Spleen (tissue), 11 donors: ENCODE data around the gene ARIH2. TPM values are rescaled to one million over a fixed set of nuclear protein-coding genes. Genes with fewer than 3 reads are reported as not detected.

Source experiments
- DNase-seq: peaks from one replicate; pipeline ENCODE4 v3.0.0-alpha.2; 2020
- H3K27ac ChIP-seq, 8 donors: fragments of 200-600 bp; sonication (generic) in 7 of 8; 1 replicate in 4 of 8; 2 replicates in 4 of 8; pipeline versions ENCODE4 v1.5.0 to v1.8.0; 2016 to 2021; ENCODE audit warnings: inconsistent platforms in 4 of 8, mild to moderate bottlenecking in 4 of 8, moderate library complexity in 1 of 8
- H3K27me3 ChIP-seq, 7 donors: fragments of 200-600 bp; sonication (generic) in 6 of 7; replicated peaks in 1 of 7; 1 replicate in 4 of 7; 2 replicates in 3 of 7; pipeline versions ENCODE4 v1.5.0 to v1.8.0; 2016 to 2021; ENCODE audit warnings: inconsistent platforms in 3 of 7, mild to moderate bottlenecking in 1 of 7
- H3K36me3 ChIP-seq, 6 donors: fragments of 200-600 bp; sonication (generic) in 5 of 6; 1 replicate in 4 of 6; 2 replicates in 2 of 6; pipeline versions ENCODE4 v1.5.0 to v1.8.0; 2016 to 2021; ENCODE audit warnings: inconsistent platforms in 2 of 6
- H3K4me1 ChIP-seq, 6 donors: fragments of 200-600 bp; sonication (generic) in 5 of 6; 1 replicate in 3 of 6; 2 replicates in 3 of 6; pipeline versions ENCODE4 v1.5.0 to v1.8.0; 2016 to 2021; ENCODE audit warnings: inconsistent platforms in 3 of 6
- H3K4me3 ChIP-seq, 8 donors: fragments of 200-600 bp; sonication (generic) in 7 of 8; 1 replicate in 4 of 8; 2 replicates in 4 of 8; pipeline versions ENCODE4 v1.5.0 to v1.8.0; 2016 to 2021; ENCODE audit warnings: inconsistent platforms in 4 of 8, mild to moderate bottlenecking in 4 of 8, moderate library complexity in 2 of 8
- H3K9me3 ChIP-seq, 8 donors: fragments of 200-600 bp; sonication (generic) in 7 of 8; 1 replicate in 4 of 8; 2 replicates in 4 of 8; pipeline versions ENCODE4 v1.5.0 to v1.8.0; 2016 to 2021; ENCODE audit warnings: inconsistent platforms in 4 of 8
- POLR2A ChIP-seq, 3 donors: fragments of 450-650 bp; IDR thresholded peaks; one replicate each; pipeline ENCODE4 v1.5.1; 2017; ENCODE audit warnings: antibody characterized with exemption in 3 of 3, mild to moderate bottlenecking in 1 of 3
- POLR2AphosphoS5 ChIP-seq, 3 donors: sonication (generic); formaldehyde crosslinking; IDR thresholded peaks; one replicate each; pipeline ENCODE4 v1.5.1; 2017; ENCODE audit warnings: antibody characterized with exemption in 3 of 3
- WGBS, 5 donors: extraction: QIAGEN DNeasy Blood & Tissue Kit in 3 of 5; methylation state at CpG; one replicate each; pipeline versions ENCODE4 v1.1.5 to v1.1.7; 2013 to 2018; 5-methylcytosine and 5-hydroxymethylcytosine counted together
- intact Hi-C: fragments of 100-400 bp; cut with DNase I; formaldehyde crosslinking; loops from one replicate; pipeline ENCODE4 v1.15.0; 2023; ENCODE audit warnings: low total_unique reads
- polyA plus RNA-seq, 3 donors: library from polyadenylated mRNA; stranded (reverse); fragments of 200-250 nt; gene quantifications; one replicate each; pipeline ENCODE4 v1.2.1, GENCODE V29; 2013
- total RNA-seq, 7 donors: library from RNA; depleted of rRNA in 3 of 7; stranded (reverse); fragments of >200 nt in 3 of 7; fragmentation: NEBNext Ultra II Directional in 4 of 7; extraction: Animal tissue kit (Norgen Biotek cat#: 25700) in 4 of 7; gene quantifications; one replicate each; pipeline versions ENCODE4 v1.1.0 to v1.2.1, GENCODE V29; 2016 to 2021
- TF ChIP-seq, protein P1 (sequence below), 11 experiments: fragments of 200-600 bp in 7 of 11; fragments of 450-650 bp in 4 of 11; sonication (generic) in 4 of 11; IDR thresholded peaks in 8 of 11; conservative IDR thresholded peaks in 3 of 11; 1 replicate in 7 of 11; 2 replicates in 4 of 11; pipeline versions ENCODE4 v1.4.0 to v1.8.0; 2016 to 2021; ENCODE audit warnings: antibody characterized with exemption in 11 of 11, inconsistent platforms in 4 of 11, mild to moderate bottlenecking in 1 of 11
- donor health status: healthy with polysubstance abuse.
- donor health status: DM: no; HTN: no; CAD: no; lungs with moderate emphysema.
- donor health status: DM: no; HTN: no; CAD: no.
- donor health status: Bipolar disorder and iron deficiency.
- donor health status: healthy.
- donor health status: DM: no; HTN: no; CAD: no.
- donor health status: DM: yes; HTN: yes; CAD: no.

Gene ARIH2
- total and polyA plus RNA-seq, 10 donors: 25.2 to 112 (median 94.5) TPM

DNA sequence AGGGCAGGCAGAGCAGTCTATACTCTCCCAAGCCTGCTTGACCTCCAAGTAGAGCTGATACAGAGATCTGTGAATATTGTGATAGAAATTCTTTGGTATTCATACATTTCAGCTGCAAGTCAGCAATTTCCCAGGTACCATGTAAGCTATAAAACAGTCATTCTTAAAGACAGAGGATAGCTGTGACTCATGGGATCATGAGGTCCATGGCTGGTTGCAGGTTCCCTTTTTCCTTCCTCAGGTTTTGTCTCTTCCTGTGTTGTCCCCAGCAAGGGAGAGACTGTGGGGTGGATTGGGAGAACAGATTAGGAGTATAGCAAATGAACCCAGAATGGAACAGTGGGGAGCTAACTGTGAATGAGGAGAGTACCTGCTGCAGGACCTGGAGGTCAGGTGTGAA lies 66.0 kb downstream of the ARIH2 start:
- no peak for DNase-seq
- Histone ChIP-seq H3K27ac (no peak overlapping the region), H3K9me3 (no peaks in the 10 kb centered on the region), H3K27me3 (no peaks in the 10 kb centered on the region), H3K4me3 (no peak overlapping the region), H3K36me3 (peaks cover 5 to 71% (median 56%) of the 10 kb centered on the region in 6 donors), H3K4me1 (peaks cover 12 to 21% (median 14%) of the 10 kb centered on the region in 6 donors)
- no peak for TF ChIP-seq POLR2A (IDR thresholded peaks at IDR 0.05)
- no peak for TF ChIP-seq POLR2AphosphoS5 (IDR thresholded peaks at IDR 0.05)
- TF ChIP-seq, protein P1, sequence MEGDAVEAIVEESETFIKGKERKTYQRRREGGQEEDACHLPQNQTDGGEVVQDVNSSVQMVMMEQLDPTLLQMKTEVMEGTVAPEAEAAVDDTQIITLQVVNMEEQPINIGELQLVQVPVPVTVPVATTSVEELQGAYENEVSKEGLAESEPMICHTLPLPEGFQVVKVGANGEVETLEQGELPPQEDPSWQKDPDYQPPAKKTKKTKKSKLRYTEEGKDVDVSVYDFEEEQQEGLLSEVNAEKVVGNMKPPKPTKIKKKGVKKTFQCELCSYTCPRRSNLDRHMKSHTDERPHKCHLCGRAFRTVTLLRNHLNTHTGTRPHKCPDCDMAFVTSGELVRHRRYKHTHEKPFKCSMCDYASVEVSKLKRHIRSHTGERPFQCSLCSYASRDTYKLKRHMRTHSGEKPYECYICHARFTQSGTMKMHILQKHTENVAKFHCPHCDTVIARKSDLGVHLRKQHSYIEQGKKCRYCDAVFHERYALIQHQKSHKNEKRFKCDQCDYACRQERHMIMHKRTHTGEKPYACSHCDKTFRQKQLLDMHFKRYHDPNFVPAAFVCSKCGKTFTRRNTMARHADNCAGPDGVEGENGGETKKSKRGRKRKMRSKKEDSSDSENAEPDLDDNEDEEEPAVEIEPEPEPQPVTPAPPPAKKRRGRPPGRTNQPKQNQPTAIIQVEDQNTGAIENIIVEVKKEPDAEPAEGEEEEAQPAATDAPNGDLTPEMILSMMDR (IDR thresholded peaks at IDR 0.05 in 8 of 11, conservative IDR thresholded peaks at IDR 0.05 in 3 of 11): no peak
- intact Hi-C loops: loop anchor here (5.0 kb wide), 1 partner anchor 173 kb away; no protein-coding TSS in a partner anchor

DNA sequence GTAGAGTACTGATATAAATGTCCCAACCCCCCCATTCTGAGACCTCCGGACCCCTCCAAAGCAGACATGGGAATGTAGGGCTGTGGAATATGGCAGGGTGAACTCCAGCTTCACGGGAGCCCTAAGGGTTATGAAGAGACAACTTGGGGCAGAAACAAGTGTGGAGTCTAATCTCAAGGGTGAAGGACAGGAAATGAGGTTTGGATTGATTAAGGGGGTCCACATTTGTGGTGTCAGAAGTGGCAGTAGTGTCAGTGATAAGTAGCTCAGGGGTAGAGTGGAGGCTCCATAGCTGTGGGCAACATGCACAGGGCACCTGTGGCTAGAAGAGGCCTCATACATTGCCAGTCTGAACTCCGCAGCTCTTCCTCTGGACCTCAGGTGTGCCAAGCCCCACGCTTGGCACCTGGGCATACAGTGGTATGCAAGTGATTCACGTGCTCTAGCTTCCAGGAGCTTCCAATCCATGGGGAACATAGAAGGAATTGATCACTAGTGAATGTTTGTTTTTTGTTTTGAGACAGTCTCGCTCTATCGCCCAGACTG lies 67.3 kb downstream of the ARIH2 start:
- Histone ChIP-seq H3K4me1 (peaks cover 12 to 29% (median 19%) of the 10 kb centered on the region in 6 donors), H3K9me3 (no peaks in the 10 kb centered on the region), H3K27me3 (no peaks in the 10 kb centered on the region), H3K36me3 (peaks cover 0 to 59% (median 44%) of the 10 kb centered on the region in 6 donors), H3K4me3 (no peak overlapping the region), H3K27ac (no peak overlapping the region)
- DNase-seq: no peak
- intact Hi-C loops: loop anchor here (5.0 kb wide), 1 partner anchor 171 kb away; no protein-coding TSS in a partner anchor
- 89 to 95% (median 94%) methylated on average over 7 of the region's 7 CpGs for WGBS, 5 donors
- no peak for TF ChIP-seq POLR2AphosphoS5 (IDR thresholded peaks at IDR 0.05)
- TF ChIP-seq, protein P1 (IDR thresholded peaks at IDR 0.05 in 8 of 11, conservative IDR thresholded peaks at IDR 0.05 in 3 of 11): no peak
- no peak for TF ChIP-seq POLR2A (IDR thresholded peaks at IDR 0.05)

DNA sequence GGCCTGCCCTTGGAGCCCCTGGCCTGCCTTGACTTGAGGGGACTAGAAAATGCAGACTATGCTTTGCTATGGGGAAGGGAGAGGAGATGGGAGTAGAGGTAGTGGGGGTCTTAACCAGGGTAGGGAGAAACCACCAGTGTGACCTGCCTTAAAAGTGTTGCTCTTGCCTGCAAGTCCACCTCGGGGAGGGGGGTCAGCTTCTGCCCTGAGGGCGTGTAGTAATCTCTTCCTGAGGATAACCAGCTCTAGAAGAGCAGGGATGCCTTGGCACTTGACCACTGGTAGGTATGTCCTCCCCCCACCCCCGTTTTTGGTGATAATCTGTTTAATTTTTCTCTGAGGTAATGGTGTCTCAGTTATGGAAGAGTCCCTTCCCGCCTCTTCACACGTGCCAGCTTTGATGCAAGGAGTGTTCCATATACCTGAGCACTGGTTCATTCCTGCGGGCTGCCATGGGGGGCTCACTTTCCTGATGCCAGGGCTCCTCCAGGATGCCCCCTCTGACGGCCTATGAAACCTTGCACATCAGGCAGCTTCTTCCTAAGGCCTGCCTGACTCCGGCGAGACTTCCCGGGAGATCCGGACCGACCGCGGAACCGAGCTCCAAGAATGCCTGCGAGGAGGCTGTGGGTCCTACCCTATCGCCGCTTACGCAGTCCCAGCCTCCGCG lies 70.6 kb downstream of the ARIH2 start:
- peak overlapping the region; percentile 86 to 100 (median 92) for H3K4me3 ChIP-seq

More for the DNA sequence above, 70.6 kb downstream of the ARIH2 start:
- 3 to 7% (median 5%) methylated on average over 21 of the region's 21 CpGs for WGBS, 5 donors
- no peak for DNase-seq
- H3K36me3 ChIP-seq: peaks cover 0 to 30% (median 15%) of the 10 kb centered on the region in 6 donors
- H3K9me3 ChIP-seq: no peaks in the 10 kb centered on the region
- H3K4me1 ChIP-seq: peaks cover 18 to 54% (median 32%) of the 10 kb centered on the region in 6 donors
- TF ChIP-seq, protein P1 (IDR thresholded peaks at IDR 0.05 in 8 of 11, conservative IDR thresholded peaks at IDR 0.05 in 3 of 11): peak in 1 of 11 experiments; percentile 9
- TF ChIP-seq POLR2A (IDR thresholded peaks at IDR 0.05): no peak
- intact Hi-C loops: loop anchor here (5.0 kb wide), 1 partner anchor 168 kb away; no protein-coding TSS in a partner anchor
- peak overlapping the region; percentile 74 to 90 (median 85) for H3K27ac ChIP-seq
- H3K27me3 ChIP-seq: no peaks in the 10 kb centered on the region
